Stimulated activated effector memory CD8-positive, alpha-beta T cell treated with anti-CD3 and anti-CD28 coated beads, Interleukin-12 subunit alpha, Interleukin-12 subunit beta, amount 100 ng/mL, for 72 hours (primary cell): ENCODE results near the gene MVK.

Experiments used
- ATAC-seq: fragments of 150-1000 bp; cut with Tn5 transposase; 2 replicates; pipeline ENCODE4 v1.10.0; 2021
- DNase-seq, 2 donors: peaks; one replicate each; pipeline ENCODE4 v3.0.0; 2021 to 2022; ENCODE audit warnings: low spot score in 2 of 2
- H3K27ac Mint-ChIP-seq: one replicate; pipeline ENCODE4 v1.8.0; 2022; ENCODE audit warnings: mild to moderate bottlenecking, mixed read lengths
- H3K36me3 Mint-ChIP-seq: one replicate; pipeline ENCODE4 v1.8.0; 2022; ENCODE audit warnings: mild to moderate bottlenecking, mixed read lengths
- H3K4me1 Mint-ChIP-seq: one replicate; pipeline ENCODE4 v1.8.0; 2022; ENCODE audit warnings: mixed read lengths
- H3K4me3 Mint-ChIP-seq: one replicate; pipeline ENCODE4 v1.8.0; 2022; ENCODE audit warnings: mild to moderate bottlenecking, mixed read lengths
- H3K9me3 Mint-ChIP-seq: one replicate; pipeline ENCODE4 v1.8.0; 2022; ENCODE audit warnings: mixed read lengths

Gene MVK

GRCh38 chr12:109613649-109614455 lies 40.3 kb downstream of the MVK start:
- H3K36me3 Mint-ChIP-seq = no peaks in the 10 kb centered on the region
- DNase-seq (no peak), ATAC-seq (no peak)
- no peaks in the 10 kb centered on the region for H3K9me3 Mint-ChIP-seq
- no peak overlapping the region for H3K4me3 Mint-ChIP-seq
- no peaks in the 10 kb centered on the region for H3K4me1 Mint-ChIP-seq
- no peak overlapping the region for H3K27ac Mint-ChIP-seq

GRCh38 chr12:109615556-109616229 lies 42.1 kb downstream of the MVK start:
- Mint-ChIP-seq H3K4me1 (no peaks in the 10 kb centered on the region), H3K27ac (no peak overlapping the region), H3K36me3 (no peaks in the 10 kb centered on the region), H3K9me3 (no peaks in the 10 kb centered on the region), H3K4me3 (no peak overlapping the region)
- ATAC-seq (no peak), DNase-seq (no peak)

- Mint-ChIP-seq H3K27ac (no peak overlapping the region), H3K4me3 (no peak overlapping the region), H3K4me1 (no peaks in the 10 kb centered on the region), H3K36me3 (no peaks in the 10 kb centered on the region), H3K9me3 (no peaks in the 10 kb centered on the region)
- DNase-seq (no peak), ATAC-seq (no peak)
Observed at GRCh38 chr12:109617491-109617890, 43.9 kb downstream of the MVK start.

- Mint-ChIP-seq H3K9me3 (no peaks in the 10 kb centered on the region), H3K4me1 (no peaks in the 10 kb centered on the region), H3K36me3 (peaks cover 6% of the 10 kb centered on the region), H3K4me3 (no peak overlapping the region), H3K27ac (no peak overlapping the region)
- ATAC-seq (no peak), DNase-seq (no peak)
Observed at GRCh38 chr12:109618082-109618481, 44.5 kb downstream of the MVK start.

GRCh38 chr12:109619002-109619604 lies 45.5 kb downstream of the MVK start:
- ATAC-seq = no peak

GRCh38 chr12:109621211-109621694 lies 47.7 kb downstream of the MVK start:
- Mint-ChIP-seq H3K4me1 (no peaks in the 10 kb centered on the region), H3K36me3 (peaks cover 6% of the 10 kb centered on the region), H3K9me3 (no peaks in the 10 kb centered on the region), H3K4me3 (no peak overlapping the region), H3K27ac (no peak overlapping the region)
- DNase-seq = no peak
- ATAC-seq = no peak

More at GRCh38 chr12:109619002-109619604, 45.5 kb downstream of the MVK start:
- H3K36me3 Mint-ChIP-seq = peaks cover 6% of the 10 kb centered on the region
- H3K4me1 Mint-ChIP-seq = no peaks in the 10 kb centered on the region
- no peak overlapping the region for H3K27ac Mint-ChIP-seq
- no peaks in the 10 kb centered on the region for H3K9me3 Mint-ChIP-seq
- no peak overlapping the region for H3K4me3 Mint-ChIP-seq
- DNase-seq = no peak

- H3K36me3 Mint-ChIP-seq = peaks cover 6% of the 10 kb centered on the region
- ATAC-seq (no peak), DNase-seq (no peak)
- H3K9me3 Mint-ChIP-seq = no peaks in the 10 kb centered on the region
- no peaks in the 10 kb centered on the region for H3K4me1 Mint-ChIP-seq
- no peak overlapping the region for H3K4me3 Mint-ChIP-seq
- no peak overlapping the region for H3K27ac Mint-ChIP-seq
Observed at GRCh38 chr12:109621901-109622364, 48.3 kb downstream of the MVK start.

GRCh38 chr12:109624467-109624866 lies 50.9 kb downstream of the MVK start:
- H3K9me3 Mint-ChIP-seq = no peaks in the 10 kb centered on the region
- DNase-seq (no peak), ATAC-seq (no peak)
- peaks cover 6% of the 10 kb centered on the region for H3K36me3 Mint-ChIP-seq
- H3K4me3 Mint-ChIP-seq = no peak overlapping the region
- no peaks in the 10 kb centered on the region for H3K4me1 Mint-ChIP-seq
- no peak overlapping the region for H3K27ac Mint-ChIP-seq

GRCh38 chr12:109625131-109625559 lies 51.6 kb downstream of the MVK start:
- Mint-ChIP-seq H3K27ac (no peak overlapping the region), H3K36me3 (peaks cover 6% of the 10 kb centered on the region), H3K4me1 (no peaks in the 10 kb centered on the region), H3K9me3 (no peaks in the 10 kb centered on the region), H3K4me3 (no peak overlapping the region)
- no peak for ATAC-seq
- DNase-seq = no peak

GRCh38 chr12:109625749-109626377 lies 52.3 kb downstream of the MVK start:
- no peak for ATAC-seq
- H3K4me1 Mint-ChIP-seq = no peaks in the 10 kb centered on the region
- H3K4me3 Mint-ChIP-seq = no peak overlapping the region
- peaks cover 6% of the 10 kb centered on the region for H3K36me3 Mint-ChIP-seq
- DNase-seq = no peak
- no peak overlapping the region for H3K27ac Mint-ChIP-seq
- H3K9me3 Mint-ChIP-seq = no peaks in the 10 kb centered on the region

- Mint-ChIP-seq H3K36me3 (peaks cover 6% of the 10 kb centered on the region), H3K4me1 (no peaks in the 10 kb centered on the region)
Observed at GRCh38 chr12:109626378-109627115, 53.0 kb downstream of the MVK start.

GRCh38 chr12:109627633-109628032 lies 54.0 kb downstream of the MVK start:
- DNase-seq (no peak), ATAC-seq (no peak)
- H3K4me3 Mint-ChIP-seq = no peak overlapping the region
- peaks cover 5% of the 10 kb centered on the region for H3K36me3 Mint-ChIP-seq
- no peaks in the 10 kb centered on the region for H3K9me3 Mint-ChIP-seq
- no peak overlapping the region for H3K27ac Mint-ChIP-seq
- H3K4me1 Mint-ChIP-seq = no peaks in the 10 kb centered on the region

More at GRCh38 chr12:109626378-109627115, 53.0 kb downstream of the MVK start:
- DNase-seq (no peak), ATAC-seq (no peak)
- H3K4me3 Mint-ChIP-seq = no peak overlapping the region
- H3K9me3 Mint-ChIP-seq = no peaks in the 10 kb centered on the region
- no peak overlapping the region for H3K27ac Mint-ChIP-seq

- no peaks in the 10 kb centered on the region for H3K4me1 Mint-ChIP-seq
- no peaks in the 10 kb centered on the region for H3K9me3 Mint-ChIP-seq
- no peak overlapping the region for H3K27ac Mint-ChIP-seq
- DNase-seq (no peak), ATAC-seq (no peak)
- H3K36me3 Mint-ChIP-seq = peaks cover 8% of the 10 kb centered on the region
- H3K4me3 Mint-ChIP-seq = no peak overlapping the region
Observed at GRCh38 chr12:109630107-109630506, 56.5 kb downstream of the MVK start.

- Mint-ChIP-seq H3K27ac (no peak overlapping the region), H3K4me1 (no peaks in the 10 kb centered on the region), H3K4me3 (no peak overlapping the region), H3K9me3 (no peaks in the 10 kb centered on the region), H3K36me3 (peaks cover 8% of the 10 kb centered on the region)
- DNase-seq (no peak), ATAC-seq (no peak)
Observed at GRCh38 chr12:109630815-109631214, 57.2 kb downstream of the MVK start.

GRCh38 chr12:109631302-109631701 lies 57.7 kb downstream of the MVK start:
- H3K27ac Mint-ChIP-seq = no peak overlapping the region
- ATAC-seq (no peak), DNase-seq (no peak)
- H3K4me1 Mint-ChIP-seq = no peaks in the 10 kb centered on the region
- peaks cover 8% of the 10 kb centered on the region for H3K36me3 Mint-ChIP-seq
- no peaks in the 10 kb centered on the region for H3K9me3 Mint-ChIP-seq
- H3K4me3 Mint-ChIP-seq = no peak overlapping the region
